NB4 (cell line): ENCODE results near the gene WDR88.

Experiments
- CTCF ChIP-seq: IDR thresholded peaks from one replicate; pipeline ENCODE4 v1.5.1; 2012; ENCODE audit warnings: low read depth, low read length
- MAX ChIP-seq: IDR thresholded peaks from 2 replicates; pipeline ENCODE4 v1.6.1; 2011; ENCODE audit warnings: low read depth, low read length
- MYC ChIP-seq: IDR thresholded peaks from 2 replicates; pipeline ENCODE4 v1.6.1; 2011; ENCODE audit warnings: low read depth, low read length
- POLR2A ChIP-seq: IDR thresholded peaks from 2 replicates; pipeline ENCODE4 v1.6.1; 2011; ENCODE audit warnings: mild to moderate bottlenecking; ENCODE audit not compliant: insufficient read length; ENCODE audit errors: extremely low read depth

GRCh38 chr19:33194532-33194885 is 62.6 kb downstream of the WDR88 start:
- TF ChIP-seq CTCF (no peak), POLR2A (no peak), MYC (no peak), MAX (no peak)
